Epidermal melanocyte (primary cell): ENCODE results near the gene PLB1.
A peak's percentile ranks its signal among the peaks of the same experiment; 100 is the strongest.

Experiments
- DNase-seq: peaks from one replicate; pipeline ENCODE4 v3.0.0; 2011; ENCODE audit warnings: low spot score; ENCODE audit not compliant: insufficient read length

PLB1 gene

DNA sequence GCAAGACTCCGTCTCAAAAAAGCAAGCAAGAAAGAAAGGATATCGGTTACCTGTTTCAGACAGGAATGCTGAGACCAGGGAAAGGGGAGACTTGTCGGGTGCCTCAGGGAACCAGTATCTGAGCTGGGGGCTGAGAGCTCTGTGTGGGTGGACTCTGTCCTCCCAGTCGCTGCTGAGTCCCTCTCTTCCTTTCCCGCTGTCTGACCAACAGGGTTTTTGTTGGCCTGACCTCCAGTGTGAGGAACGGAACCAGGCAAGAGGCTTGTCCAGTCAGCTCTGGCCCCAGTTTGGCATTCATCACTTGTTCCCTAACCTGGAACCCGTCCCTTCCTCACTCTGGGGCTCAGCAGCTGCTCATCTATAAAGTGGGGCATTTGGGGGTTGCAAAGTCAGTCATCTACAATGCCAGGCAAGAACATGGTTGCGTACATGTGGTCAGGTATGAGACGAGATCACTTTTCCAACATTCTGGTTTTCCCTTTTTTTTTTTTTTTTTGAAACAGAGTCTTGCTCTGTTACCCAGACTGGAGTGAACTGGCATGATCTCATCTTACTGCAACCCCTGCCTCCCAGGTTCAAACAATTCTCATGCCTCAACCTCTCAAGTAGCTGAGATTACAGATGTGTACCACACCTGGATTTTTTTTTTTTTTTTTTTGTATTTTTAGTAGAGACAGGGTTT is 116.4 kb downstream of the PLB1 start:
- no peak for DNase-seq

DNA sequence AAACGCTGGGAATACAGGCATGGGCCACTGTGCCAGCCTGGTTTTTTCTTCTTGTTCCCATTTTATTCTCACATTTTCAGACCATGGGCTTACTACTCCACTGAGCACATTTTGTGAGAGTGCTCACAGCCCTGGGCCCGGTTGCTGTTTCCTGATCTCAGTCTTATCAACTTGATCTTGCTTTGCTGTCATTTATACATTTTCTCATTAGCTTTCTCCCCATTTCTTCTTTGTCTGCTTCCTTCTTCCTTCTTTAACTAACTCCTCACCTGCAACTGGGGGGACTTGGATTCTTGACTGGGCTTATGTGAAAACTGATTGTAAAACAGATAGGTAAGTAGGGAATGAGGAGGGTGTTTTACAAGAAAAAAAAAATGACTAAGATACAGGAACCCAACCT is 117.3 kb downstream of the PLB1 start:
- DNase-seq, result no peak

DNA sequence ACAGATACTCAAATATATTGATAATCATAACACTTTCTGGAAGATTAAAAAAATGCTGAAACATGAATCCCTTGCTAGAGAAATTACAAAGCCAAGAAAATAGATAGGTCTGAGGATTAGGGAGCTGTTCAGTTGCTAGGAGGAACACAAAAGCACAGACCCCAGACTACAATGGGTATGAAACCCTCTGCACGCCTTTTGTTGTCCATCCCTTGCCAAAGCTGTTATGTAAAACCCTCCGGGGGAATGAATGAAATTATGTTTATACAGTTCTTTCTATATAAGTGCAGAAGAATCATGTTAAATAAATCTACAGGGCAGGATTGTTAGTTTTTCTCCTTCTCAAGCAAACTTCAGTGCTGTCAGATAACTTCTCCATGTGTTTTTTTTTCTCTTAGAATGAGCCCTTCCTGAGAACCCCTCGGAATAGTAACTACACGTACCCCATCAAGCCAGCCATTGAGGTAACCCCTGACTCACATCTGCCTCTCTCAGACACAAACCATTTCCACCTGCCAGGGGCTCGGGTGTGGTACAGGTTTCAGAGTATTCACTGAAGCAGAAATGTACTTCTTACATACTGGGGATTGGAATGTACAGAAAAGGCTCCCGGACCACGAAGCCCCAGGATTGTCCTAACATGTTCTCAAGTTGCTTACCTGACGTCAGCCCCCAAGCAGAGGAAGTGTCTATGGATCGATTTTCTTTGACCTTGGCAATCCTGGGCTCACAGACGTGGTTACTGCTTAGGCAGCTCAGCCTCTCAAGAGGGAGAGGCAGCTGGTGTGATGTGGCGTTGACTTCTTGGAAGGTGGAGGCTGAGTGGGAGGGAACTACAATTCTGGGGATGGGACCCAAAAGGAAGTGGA is 118.0 kb downstream of the PLB1 start:
- DNase-seq, result no peak

- no peak for DNase-seq
Measured at GRCh38 chr2:28615706-28616105, 119.8 kb downstream of the PLB1 start.

GRCh38 chr2:28616396-28616999 is 120.6 kb downstream of the PLB1 start:
- no peak for DNase-seq

- no peak for DNase-seq
Measured at GRCh38 chr2:28617502-28618184, 121.8 kb downstream of the PLB1 start.

- no peak for DNase-seq
Measured at GRCh38 chr2:28618221-28619141, 122.6 kb downstream of the PLB1 start.

DNA sequence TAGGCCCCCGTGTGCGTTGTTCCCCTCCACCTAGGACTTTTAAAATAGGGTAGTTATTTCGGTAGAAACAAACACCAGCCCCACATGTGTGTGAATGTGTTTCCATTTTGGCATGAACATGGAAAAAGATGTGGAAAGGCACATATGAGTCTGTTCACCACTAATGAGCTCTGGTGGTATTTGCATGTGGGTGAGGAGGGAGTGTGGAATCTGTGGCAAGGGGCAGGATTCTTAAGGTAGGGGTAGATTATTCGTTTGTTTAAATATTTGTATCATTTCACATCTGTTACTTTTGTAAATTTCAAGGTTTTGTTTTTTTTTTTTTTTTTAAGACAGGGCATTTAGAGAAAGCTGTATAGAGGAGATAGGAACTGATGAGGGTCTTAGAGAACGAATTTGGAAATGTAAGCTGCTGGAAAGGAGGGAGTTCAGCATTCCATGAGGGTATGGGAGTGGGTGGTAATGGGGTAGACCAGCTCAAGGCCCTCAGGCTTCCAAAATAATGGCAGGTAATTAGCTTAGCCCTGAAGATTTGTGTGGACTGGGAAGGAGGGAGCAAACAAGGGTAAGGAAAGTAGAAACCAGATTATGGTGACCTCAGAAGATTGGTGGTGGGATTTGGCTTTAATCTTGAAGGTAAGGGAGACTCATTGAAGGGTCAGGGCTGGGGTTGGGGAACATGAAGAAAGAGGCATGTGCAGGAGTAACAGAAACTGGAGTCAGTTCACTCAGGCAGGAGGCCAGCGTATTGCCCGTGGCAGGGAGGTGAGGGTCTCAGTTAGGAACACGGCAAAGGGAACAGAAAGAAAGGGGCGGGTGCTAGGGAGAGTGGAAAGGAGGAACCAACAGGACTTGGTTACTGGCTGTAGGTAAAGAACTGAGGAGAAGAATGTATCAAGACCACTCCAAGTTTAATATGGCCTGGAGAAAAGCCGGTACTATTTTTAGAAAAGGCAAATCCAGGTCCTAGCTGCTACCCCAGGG is 123.6 kb downstream of the PLB1 start:
- DNase-seq, result no peak

- DNase-seq, result no peak
Measured at GRCh38 chr2:28620291-28620793, 124.5 kb downstream of the PLB1 start.

GRCh38 chr2:28620801-28621171 is 124.9 kb downstream of the PLB1 start:
- DNase-seq, result no peak

DNA sequence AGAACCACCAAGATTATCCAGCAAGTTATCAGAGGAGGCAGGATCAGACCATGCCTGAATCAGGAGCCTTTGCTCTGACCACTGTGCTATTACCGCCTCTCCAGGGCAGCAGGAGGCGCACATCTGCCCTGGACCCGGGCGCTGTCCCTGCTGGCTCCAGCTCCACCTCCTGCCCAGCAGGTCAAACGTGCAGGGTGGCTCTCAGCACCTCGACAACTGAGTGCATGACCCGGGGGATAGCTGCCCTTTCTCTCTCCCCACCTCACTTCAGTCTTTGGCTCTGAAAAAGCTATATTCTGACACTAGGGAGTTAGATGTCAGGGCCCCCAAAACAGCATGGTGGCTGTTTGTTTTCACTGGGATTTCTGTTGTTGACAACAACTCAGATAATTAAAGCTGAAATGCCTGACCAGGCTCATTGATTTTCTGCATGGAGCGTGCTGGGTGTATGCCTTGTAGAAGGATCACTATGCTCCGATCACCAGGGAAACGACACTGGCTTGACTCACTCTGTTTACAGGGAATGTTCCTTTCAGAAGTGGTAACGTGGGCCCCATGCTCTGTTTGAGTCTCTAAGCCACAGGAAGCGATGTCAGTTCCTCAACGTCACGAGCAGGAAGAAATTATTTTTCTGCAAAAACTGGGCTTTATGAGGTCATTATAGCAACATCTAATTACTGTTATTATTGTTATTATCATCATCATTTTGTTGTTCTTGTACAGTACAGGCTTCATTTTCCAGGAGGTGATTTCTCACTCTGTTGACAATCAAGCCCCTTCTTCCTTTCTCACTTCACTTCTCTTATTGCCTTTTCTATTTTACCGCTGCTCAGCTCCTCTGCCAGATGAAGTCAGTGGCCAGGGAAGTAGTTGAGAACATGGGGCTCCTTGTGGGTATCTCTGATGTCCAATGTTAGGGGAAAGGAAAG is 125.6 kb downstream of the PLB1 start:
- DNase-seq, result peak; percentile 65

- no peak for DNase-seq
Measured at GRCh38 chr2:28622101-28622499, 126.2 kb downstream of the PLB1 start.

GRCh38 chr2:28623582-28624405 is 127.9 kb downstream of the PLB1 start:
- DNase-seq, result no peak

- no peak for DNase-seq
Measured at GRCh38 chr2:28624436-28624792, 128.6 kb downstream of the PLB1 start.

DNA sequence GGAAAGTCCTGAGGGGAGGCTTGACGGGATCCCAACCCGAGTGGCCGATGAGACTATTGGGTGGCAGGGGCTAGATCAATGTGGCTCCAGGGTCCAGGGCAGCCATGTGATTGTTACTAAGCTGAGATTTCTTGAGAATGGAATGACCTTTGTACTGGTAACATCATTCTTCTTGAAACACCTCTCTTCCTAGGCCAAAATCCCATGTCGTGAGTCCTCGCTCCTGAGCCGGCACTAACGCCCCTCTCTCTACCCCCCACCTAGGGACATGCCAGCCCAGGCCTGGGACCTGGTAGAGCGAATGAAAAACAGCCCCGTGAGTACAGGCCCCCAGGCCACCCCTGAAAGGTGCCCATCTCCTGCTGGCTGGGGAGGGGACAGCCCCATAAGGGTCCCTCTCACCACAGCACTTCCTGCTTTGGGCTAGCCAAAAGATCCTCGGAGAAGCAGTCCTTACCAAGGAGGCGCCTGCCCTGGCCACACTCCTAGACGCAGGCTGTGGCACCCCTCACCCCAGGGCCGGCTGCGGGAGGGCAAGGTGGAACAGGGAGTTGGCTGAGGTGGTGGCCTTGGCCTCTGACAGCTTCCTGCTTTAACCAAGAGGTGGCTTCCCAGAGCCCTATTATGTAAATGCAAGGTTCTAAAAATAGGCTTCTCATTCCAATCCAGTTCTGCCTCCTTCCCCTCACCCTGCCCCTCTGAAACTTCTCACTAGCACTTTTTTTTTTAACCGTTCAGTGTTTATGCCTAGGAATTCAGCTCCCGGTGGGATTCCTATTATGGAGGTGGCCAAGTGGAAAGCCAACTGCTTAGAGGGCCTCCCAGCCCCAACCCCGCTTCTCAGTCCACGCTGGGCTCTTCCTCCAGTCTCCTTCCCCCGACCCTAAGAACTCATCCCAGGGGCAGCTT is 129.2 kb downstream of the PLB1 start:
- DNase-seq, result no peak

GRCh38 chr2:28626376-28626775 is 130.5 kb downstream of the PLB1 start:
- no peak for DNase-seq
